Ectodermal cell (in vitro differentiated cells): ENCODE results near the gene ZNF440.

Experiments
- H3K27ac ChIP-seq: 2 replicates; pipeline ENCODE4 v1.7.0; 2013; ENCODE audit warnings: mild to moderate bottlenecking, low read depth, low read length; ENCODE audit not compliant: insufficient read depth, poor library complexity, severe bottlenecking
- H3K27me3 ChIP-seq: 2 replicates; pipeline ENCODE4 v1.7.0; 2013; ENCODE audit warnings: mild to moderate bottlenecking, low read length; ENCODE audit not compliant: insufficient read depth, control insufficient read depth, poor library complexity, severe bottlenecking
- H3K36me3 ChIP-seq: one replicate; pipeline ENCODE4 v1.7.0; 2013; ENCODE audit warnings: low read length; ENCODE audit not compliant: control insufficient read depth, insufficient read depth
- H3K4me1 ChIP-seq: one replicate; pipeline ENCODE4 v1.7.0; 2013; ENCODE audit warnings: low read length; ENCODE audit not compliant: control insufficient read depth, insufficient read depth
- H3K4me3 ChIP-seq: 2 replicates; pipeline ENCODE4 v1.7.0; 2013; ENCODE audit warnings: low read depth, low read length, control low read depth; ENCODE audit not compliant: insufficient read depth
- H3K9me3 ChIP-seq: 2 replicates; pipeline ENCODE4 v1.7.0; 2013; ENCODE audit warnings: mild to moderate bottlenecking, low read length, moderate library complexity; ENCODE audit not compliant: control insufficient read depth
- WGBS, 2 experiments: methylation state at CpG; one replicate each; pipeline ENCODE4 v1.1.7; 2013; ENCODE audit warnings: missing lambda C conversion rate in 2 of 2; 5-methylcytosine and 5-hydroxymethylcytosine counted together

The ZNF440 gene

DNA sequence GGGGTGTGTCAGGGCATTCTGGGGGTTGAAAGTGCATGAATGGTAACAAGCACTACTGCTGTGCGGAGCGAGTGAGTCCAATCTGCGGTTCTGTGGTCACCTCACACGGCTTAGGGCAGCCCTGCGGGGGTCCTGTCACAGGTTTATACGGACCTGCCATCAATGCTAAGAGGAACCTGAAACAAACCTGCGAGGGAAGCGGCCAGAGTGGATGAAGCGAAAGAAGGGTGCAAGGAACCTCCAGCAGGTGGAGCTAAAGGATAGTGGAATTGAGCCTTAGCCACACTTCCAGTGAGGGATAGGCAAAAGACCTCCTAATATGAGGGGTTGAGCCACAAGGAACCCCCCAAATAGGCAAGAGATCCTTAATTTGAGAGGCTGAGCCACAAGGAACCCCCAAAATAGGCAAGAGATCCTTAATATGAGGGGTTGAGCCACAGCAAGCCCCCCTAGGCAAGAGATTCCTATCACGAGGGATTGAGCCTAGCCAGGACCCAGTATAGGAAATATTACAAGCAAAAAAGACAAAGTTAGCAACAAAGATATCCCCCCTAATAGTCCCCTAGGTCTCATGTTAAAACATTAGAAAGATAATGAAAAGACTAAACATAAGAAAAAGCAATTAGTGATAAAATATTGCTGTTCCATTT is 67.2 kb downstream of the ZNF440 start:
- Histone ChIP-seq H3K4me1 (no peaks in the 10 kb centered on the region), H3K27me3 (no peaks in the 10 kb centered on the region), H3K4me3 (no peak overlapping the region), H3K36me3 (no peaks in the 10 kb centered on the region), H3K9me3 (peaks cover 2% of the 10 kb centered on the region), H3K27ac (no peak overlapping the region)
- WGBS, 2 experiments: 22 to 23% methylated on average over 10 of the region's 10 CpGs

DNA sequence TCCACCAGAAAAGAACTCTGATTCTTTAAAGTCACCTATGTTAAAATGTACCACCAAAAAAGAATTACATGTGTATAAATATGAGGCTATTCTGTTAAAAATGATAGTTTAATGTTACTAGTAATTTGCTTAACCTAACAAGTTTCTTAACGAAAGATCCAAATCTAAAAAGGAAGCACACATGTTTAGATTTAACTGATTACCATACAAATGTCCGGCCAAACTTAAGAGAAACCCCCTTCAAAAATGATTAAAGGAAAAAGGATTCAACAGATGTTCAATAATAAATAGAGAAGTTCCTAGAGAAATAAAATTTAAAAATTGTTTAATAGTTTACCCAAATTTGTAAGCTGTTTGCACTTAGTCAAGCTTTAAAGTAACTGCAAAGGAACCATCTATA is 68.5 kb downstream of the ZNF440 start:
- H3K27ac ChIP-seq: no peak overlapping the region
- H3K36me3 ChIP-seq: no peaks in the 10 kb centered on the region
- peaks cover 2% of the 10 kb centered on the region for H3K9me3 ChIP-seq
- no peak overlapping the region for H3K4me3 ChIP-seq
- no peaks in the 10 kb centered on the region for H3K27me3 ChIP-seq
- no CpG with 5 or more reads among the region's 2 CpGs for WGBS, 2 experiments
- no peaks in the 10 kb centered on the region for H3K4me1 ChIP-seq
